ENCODE results near the gene LAMP5.

Gene LAMP5

DNA sequence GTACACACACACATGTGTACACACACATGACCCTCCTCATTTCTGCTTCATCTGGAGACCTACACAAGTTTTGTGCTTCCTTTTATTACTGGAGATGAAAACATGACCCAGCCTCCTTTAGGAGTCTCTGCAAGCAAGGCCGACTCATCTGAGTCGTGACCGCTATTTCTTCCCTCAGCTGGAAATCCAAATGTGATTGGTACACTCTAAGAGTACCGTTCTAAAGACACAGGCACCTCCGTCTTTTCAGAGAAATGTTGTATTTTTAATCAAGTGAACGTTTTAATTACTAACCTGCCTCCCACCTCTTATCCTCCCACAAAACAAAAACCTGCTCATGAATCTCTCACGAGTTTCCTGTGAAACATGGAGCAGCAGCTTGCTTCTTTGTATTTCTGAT is 63.0 kb downstream of the LAMP5 start:
- no peak overlapping the region for H2BK12ac ChIP-seq (ENCODE audit: low read length)
- no peak overlapping the region for H2AK5ac ChIP-seq (ENCODE audit: low read length)
- H3K9me3 ChIP-seq (ENCODE audit: insufficient read depth, low read depth, low read length), result no peaks in the 10 kb centered on the region
- no peak overlapping the region for H3K18ac ChIP-seq (ENCODE audit: low read length)
- no CpG with 5 or more reads among the region's 7 CpGs for WGBS (ENCODE audit: extremely low coverage, insufficient coverage, insufficient read length)
- no peak for DNase-seq
- no peak overlapping the region for H4K91ac ChIP-seq (ENCODE audit: low read depth, low read length)
- no peaks in the 10 kb centered on the region for H3K79me2 ChIP-seq (ENCODE audit: control insufficient read depth, insufficient read depth, low read length, poor library complexity)
- H3K14ac ChIP-seq (ENCODE audit: low read length), result no peak overlapping the region
- H3K79me1 ChIP-seq (ENCODE audit: low read length), result no peaks in the 10 kb centered on the region
- no peak overlapping the region for H4K8ac ChIP-seq (ENCODE audit: low read depth, low read length)
- H4K12ac ChIP-seq (ENCODE audit: low read depth, low read length), result no peak overlapping the region
- no peak overlapping the region for H3K9ac ChIP-seq (ENCODE audit: low read length)
- no peak overlapping the region for H2BK5ac ChIP-seq (ENCODE audit: low read depth, low read length, poor library complexity)
- H3K4me3 ChIP-seq (ENCODE audit: low read depth, low read length), result no peak overlapping the region
- no peaks in the 10 kb centered on the region for H3K4me1 ChIP-seq (ENCODE audit: control insufficient read depth in 1 of 2, insufficient read depth in 2 of 2, low read length in 2 of 2)
- no peak overlapping the region for H2BK120ac ChIP-seq (ENCODE audit: insufficient read depth, low read length, poor library complexity)
- H3K27ac ChIP-seq (ENCODE audit: low read depth, low read length), result no peak overlapping the region
- no peak overlapping the region for H3K4ac ChIP-seq (ENCODE audit: low read depth, low read length)
- H3K4me2 ChIP-seq (ENCODE audit: low read length), result no peak overlapping the region
- H2AFZ ChIP-seq (ENCODE audit: insufficient read depth, low read length, poor library complexity), result no peak overlapping the region
- no peak overlapping the region for H3K23ac ChIP-seq (ENCODE audit: low read length)
- H3K27me3 ChIP-seq (ENCODE audit: insufficient read depth, low read length), result no peaks in the 10 kb centered on the region
- H3K36me3 ChIP-seq (ENCODE audit: control insufficient read depth in 1 of 2, insufficient read depth in 2 of 2, low read length in 2 of 2), result no peaks in the 10 kb centered on the region

- Histone ChIP-seq H3K9me3 (ENCODE audit: insufficient read depth, low read depth, low read length) (no peaks in the 10 kb centered on the region), H4K12ac (ENCODE audit: low read depth, low read length) (no peak overlapping the region), H3K4me1 (ENCODE audit: control insufficient read depth in 1 of 2, insufficient read depth in 2 of 2, low read length in 2 of 2) (no peaks in the 10 kb centered on the region), H2AFZ (ENCODE audit: insufficient read depth, low read length, poor library complexity) (no peak overlapping the region), H2BK120ac (ENCODE audit: insufficient read depth, low read length, poor library complexity) (no peak overlapping the region), H3K79me2 (ENCODE audit: control insufficient read depth, insufficient read depth, low read length, poor library complexity) (no peaks in the 10 kb centered on the region), H2BK12ac (ENCODE audit: low read length) (no peak overlapping the region), H3K23ac (ENCODE audit: low read length) (no peak overlapping the region), H3K18ac (ENCODE audit: low read length) (no peak overlapping the region), H4K91ac (ENCODE audit: low read depth, low read length) (no peak overlapping the region), H3K9ac (ENCODE audit: low read length) (no peak overlapping the region), H3K79me1 (ENCODE audit: low read length) (no peaks in the 10 kb centered on the region), H2BK5ac (ENCODE audit: low read depth, low read length, poor library complexity) (no peak overlapping the region), H2AK5ac (ENCODE audit: low read length) (no peak overlapping the region), H3K36me3 (ENCODE audit: control insufficient read depth in 1 of 2, insufficient read depth in 2 of 2, low read length in 2 of 2) (no peaks in the 10 kb centered on the region), H3K4ac (ENCODE audit: low read depth, low read length) (no peak overlapping the region), H3K27ac (ENCODE audit: low read depth, low read length) (no peak overlapping the region), H3K4me2 (ENCODE audit: low read length) (no peak overlapping the region), H3K4me3 (ENCODE audit: low read depth, low read length) (no peak overlapping the region), H3K27me3 (ENCODE audit: insufficient read depth, low read length) (no peaks in the 10 kb centered on the region), H4K8ac (ENCODE audit: low read depth, low read length) (no peak overlapping the region), H3K14ac (ENCODE audit: low read length) (no peak overlapping the region)
- WGBS (ENCODE audit: extremely low coverage, insufficient coverage, insufficient read length), result no CpG with 5 or more reads among the region's 2 CpGs
- DNase-seq, result no peak
These were observed 64.2 kb downstream of the LAMP5 start for GRCh38 chr20:9578594-9578993.

All from trophoblast cell (in vitro differentiated cells and primary cell).